A549 treated with Mapracorat at 1 μM for 4 hours (cell line): ENCODE data around the gene SMAD9. TPM values are rescaled to one million over a fixed set of nuclear protein-coding genes. Genes with fewer than 3 reads are reported as not detected.

ENCODE experiments used
- total RNA-seq: library from RNA; stranded (reverse); fragments of 200-300 nt; extraction: Qiagen RNA extraction; gene quantifications from 5 replicates; pipeline ENCODE4 v1.2.3, GENCODE V29; 2022

Gene SMAD9
- 0.06 to 0.13 TPM (median 0.06 TPM) in 5 replicates for total RNA-seq

DNA sequence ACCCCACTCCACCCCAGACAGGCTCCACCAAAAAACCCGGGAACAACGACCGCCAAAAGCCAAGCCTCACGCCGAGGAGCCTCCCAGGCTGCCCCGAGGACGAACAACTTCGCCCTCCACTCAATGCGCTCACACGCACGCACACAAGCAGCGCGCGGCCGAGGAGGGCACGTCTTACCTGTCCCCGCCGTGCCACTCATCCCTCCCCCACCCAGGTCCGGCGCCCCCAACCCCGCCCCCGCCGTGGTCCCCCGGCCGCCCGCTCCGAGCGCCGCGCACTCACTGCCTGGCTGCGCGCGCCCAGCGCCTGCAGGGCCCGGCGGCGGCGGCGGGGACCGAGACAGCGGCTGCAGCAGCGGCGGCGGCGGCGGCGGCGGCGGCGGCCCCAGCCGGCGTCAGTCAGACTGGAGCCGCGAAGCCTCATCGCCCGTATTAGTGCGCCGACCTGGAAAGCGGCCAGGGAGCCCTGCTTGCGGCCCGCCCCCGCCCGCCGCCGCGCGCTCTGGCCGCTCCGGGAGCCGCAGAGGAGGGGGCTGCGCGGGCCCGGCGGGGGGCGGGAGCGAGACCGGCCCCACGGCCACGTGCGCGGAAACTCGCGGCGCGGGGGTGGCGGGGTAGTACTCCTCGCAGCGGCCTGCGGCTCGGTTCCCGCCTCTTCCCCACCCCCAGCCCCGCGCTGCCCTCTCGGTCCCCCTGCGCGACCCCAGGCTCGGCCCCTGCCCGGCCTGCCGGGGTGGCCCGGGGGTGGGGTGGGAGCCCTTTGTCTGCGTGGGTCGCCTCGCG lies at the start of gene SMAD9:
Gene SMAD9 (minus strand): TSS at position 406 of the 783 bp plus-strand sequence. CDS start 40,549 bp downstream, outside the sequence.

DNA sequence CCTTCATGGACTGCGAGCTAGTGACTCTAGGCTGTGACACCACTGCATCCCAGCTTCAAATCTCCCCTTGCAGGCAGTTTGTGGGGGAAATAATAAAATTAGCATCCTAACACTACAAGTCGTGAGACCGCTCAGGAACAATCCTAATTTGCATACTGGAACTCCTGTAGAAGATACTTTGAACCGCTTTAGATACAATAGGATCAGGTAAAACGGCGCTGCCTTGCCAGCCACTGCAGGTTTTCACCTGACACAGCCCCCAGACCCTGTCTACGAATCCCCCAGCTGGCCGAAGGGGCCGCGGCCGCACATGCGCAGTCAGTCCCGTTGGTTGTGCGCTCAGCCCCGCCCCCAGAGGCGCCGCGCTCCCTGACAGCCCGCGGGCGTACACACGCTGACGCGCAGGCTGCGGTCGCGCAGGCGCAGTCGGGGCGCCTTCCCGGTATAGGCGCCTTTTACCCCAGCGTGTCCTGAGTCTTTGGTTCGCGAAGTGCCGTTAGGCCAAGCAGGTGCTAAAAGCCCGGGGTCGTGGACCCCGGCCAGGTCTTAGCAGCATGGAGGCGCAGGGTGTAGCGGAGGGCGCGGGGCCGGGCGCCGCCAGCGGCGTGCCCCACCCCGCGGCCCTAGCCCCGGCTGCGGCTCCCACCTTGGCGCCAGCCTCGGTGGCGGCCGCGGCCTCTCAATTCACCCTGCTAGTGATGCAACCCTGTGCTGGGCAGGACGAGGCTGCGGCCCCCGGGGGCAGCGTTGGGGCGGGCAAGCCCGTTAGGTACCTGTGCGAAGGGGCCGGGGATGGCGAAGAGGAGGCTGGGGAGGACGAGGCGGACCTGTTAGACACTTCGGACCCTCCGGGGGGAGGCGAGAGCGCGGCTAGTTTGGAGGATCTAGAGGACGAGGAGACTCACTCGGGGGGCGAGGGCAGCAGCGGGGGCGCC lies 101.0 kb downstream of the SMAD9 start, which contains the start of gene RFXAP:
Gene RFXAP (plus strand): TSS at position 419 of the 935 bp plus-strand sequence. CDS start 136 bp downstream, at position 555.

Other genes with a start within 250 kb of the SMAD9 start
- not detected in 5 replicates for gene SERTM1, start 246.2 kb downstream of the SMAD9 start, total RNA-seq
- 0.64 to 1.1 TPM (median 0.89 TPM) in 5 replicates for gene RFXAP, start 101.0 kb downstream of the SMAD9 start, total RNA-seq
- 36.0 to 44.3 TPM (median 38.0 TPM) in 5 replicates for gene ALG5, start 79.1 kb upstream of the SMAD9 start, total RNA-seq
- 27.5 to 38.0 TPM (median 31.3 TPM) in 5 replicates for gene EXOSC8, start 80.5 kb upstream of the SMAD9 start, total RNA-seq
- 20.6 to 23.3 TPM (median 22.0 TPM) in 5 replicates for gene SUPT20H, start 139.4 kb upstream of the SMAD9 start, total RNA-seq
- gene CSNK1A1L, start 185.4 kb upstream of the SMAD9 start, total RNA-seq, result not detected in 5 replicates